OCI-LY1 (cell line): Measurements from ENCODE around the gene TNP1.

Source experiments
- CTCF ChIP-seq: fragments of 200-600 bp; sonication (generic), shearing (Covaris generic); IDR thresholded peaks from 2 replicates; pipeline ENCODE4 v1.5.1; 2017; ENCODE audit warnings: mild to moderate bottlenecking, antibody characterized with exemption, low read length, moderate library complexity, mixed read lengths
- EZH2 ChIP-seq: fragments of 200-600 bp; sonication (generic), shearing (Covaris generic); IDR thresholded peaks from 2 replicates; pipeline ENCODE4 v1.8.0; 2017; ENCODE audit warnings: borderline replicate concordance, mixed run types, mild to moderate bottlenecking, antibody characterized with exemption, low read length, moderate library complexity, mixed read lengths

- TF ChIP-seq CTCF (no peak), EZH2 (no peak)
Measured at GRCh38 chr2:216855079-216855478, 4.8 kb downstream of the TNP1 start.
